RWPE2 (cell line): Measurements from ENCODE around the gene ITPKC.
"Not testable (repeated sequence)": the region's sequence is repeated elsewhere in the genome, so short reads cannot be mapped to it uniquely, and the experiment has no call there.

Source experiments
- ATAC-seq: fragments of 200-7000 bp; cut with Tn5 transposase; 3 replicates; pipeline ENCODE4 v1.9.1; 2021; ENCODE audit warnings: low read depth
- DNase-seq: peaks from one replicate; pipeline ENCODE4 v3.0.0-alpha.2; 2020; ENCODE audit warnings: low spot score
- H3K27ac ChIP-seq: fragments of 450-650 bp; 2 replicates; pipeline ENCODE4 v1.5.1; 2017; ENCODE audit warnings: mild to moderate bottlenecking; ENCODE audit not compliant: poor library complexity, severe bottlenecking
- H3K27me3 ChIP-seq: fragments of 250-450 bp; sonication (Bioruptor Pico); 2 replicates; pipeline ENCODE4 v1.5.1; 2021; ENCODE audit warnings: mild to moderate bottlenecking, moderate library complexity; ENCODE audit not compliant: insufficient read depth, poor library complexity, severe bottlenecking
- H3K36me3 ChIP-seq: fragments of 250-450 bp; sonication (Bioruptor Pico); 2 replicates; pipeline ENCODE4 v1.5.1; 2020; ENCODE audit warnings: low read depth, mild to moderate bottlenecking, moderate library complexity
- H3K4me1 ChIP-seq: fragments of 250-450 bp; sonication (Bioruptor Pico); 2 replicates; pipeline ENCODE4 v1.5.1; 2021; ENCODE audit warnings: mild to moderate bottlenecking, moderate library complexity; ENCODE audit not compliant: insufficient read depth, poor library complexity, severe bottlenecking
- H3K4me3 ChIP-seq: fragments of 250-450 bp; sonication (Bioruptor Pico); 2 replicates; pipeline ENCODE4 v1.5.1; 2021; ENCODE audit warnings: mild to moderate bottlenecking, moderate library complexity; ENCODE audit not compliant: severe bottlenecking
- H3K9me3 ChIP-seq: fragments of 250-450 bp; sonication (Bioruptor Pico); 2 replicates; pipeline ENCODE4 v1.5.1; 2021; ENCODE audit warnings: mild to moderate bottlenecking, moderate library complexity; ENCODE audit not compliant: severe bottlenecking
- CTCF ChIP-seq: fragments of 450-650 bp; IDR thresholded peaks from one replicate; pipeline ENCODE4 v1.5.1; 2017; ENCODE audit warnings: mild to moderate bottlenecking, moderate library complexity; ENCODE audit not compliant: poor library complexity, severe bottlenecking

The ITPKC gene

GRCh38 chr19:40780582-40780981 is 63.7 kb downstream of the ITPKC start:
- TF ChIP-seq CTCF, result no peak
- DNase-seq (no peak), ATAC-seq (no peak)
- Histone ChIP-seq H3K4me1 (no peaks in the 10 kb centered on the region), H3K27ac (no peak overlapping the region), H3K9me3 (no peaks in the 10 kb centered on the region), H3K27me3 (no peaks in the 10 kb centered on the region), H3K36me3 (no peaks in the 10 kb centered on the region), H3K4me3 (no peak overlapping the region)

- Histone ChIP-seq H3K27ac (no peak overlapping the region), H3K4me1 (no peaks in the 10 kb centered on the region), H3K4me3 (no peak overlapping the region), H3K9me3 (no peaks in the 10 kb centered on the region), H3K36me3 (no peaks in the 10 kb centered on the region), H3K27me3 (no peaks in the 10 kb centered on the region)
- no peak for ATAC-seq
- no peak for TF ChIP-seq CTCF
- no peak for DNase-seq
Observed at GRCh38 chr19:40781140-40781539, 64.2 kb downstream of the ITPKC start.

- Histone ChIP-seq H3K27me3 (no peaks in the 10 kb centered on the region), H3K9me3 (no peaks in the 10 kb centered on the region), H3K4me3 (no peak overlapping the region), H3K27ac (no peak overlapping the region), H3K36me3 (no peaks in the 10 kb centered on the region), H3K4me1 (no peaks in the 10 kb centered on the region)
- TF ChIP-seq CTCF, result no peak
- ATAC-seq, result no peak
- DNase-seq, result no peak
Observed at GRCh38 chr19:40783711-40784110, 66.8 kb downstream of the ITPKC start.

- not testable (repeated sequence) for H3K4me3 ChIP-seq, H3K27ac ChIP-seq, H3K36me3 ChIP-seq, H3K27me3 ChIP-seq, DNase-seq, H3K4me1 ChIP-seq, ATAC-seq, H3K9me3 ChIP-seq
Observed at GRCh38 chr19:40784146-40784545, 67.2 kb downstream of the ITPKC start.

- no peak for TF ChIP-seq CTCF
- Histone ChIP-seq H3K36me3 (no peaks in the 10 kb centered on the region), H3K4me1 (no peaks in the 10 kb centered on the region), H3K4me3 (no peak overlapping the region), H3K27ac (no peak overlapping the region), H3K9me3 (no peaks in the 10 kb centered on the region), H3K27me3 (no peaks in the 10 kb centered on the region)
- DNase-seq (no peak), ATAC-seq (no peak)
Observed at GRCh38 chr19:40785526-40785925, 68.6 kb downstream of the ITPKC start.
